IPS DF 4.7 (cell line): ENCODE results near the gene PPP4R3C.
"Not testable (repeated sequence)": the region's sequence is repeated elsewhere in the genome, so short reads cannot be mapped to it uniquely, and the experiment has no call there.

ENCODE experiments used
- DNase-seq: peaks from one replicate; pipeline ENCODE4 v3.0.0-alpha.2; 2013; ENCODE audit warnings: low spot score; ENCODE audit errors: extremely low read depth

PPP4R3C gene

DNA sequence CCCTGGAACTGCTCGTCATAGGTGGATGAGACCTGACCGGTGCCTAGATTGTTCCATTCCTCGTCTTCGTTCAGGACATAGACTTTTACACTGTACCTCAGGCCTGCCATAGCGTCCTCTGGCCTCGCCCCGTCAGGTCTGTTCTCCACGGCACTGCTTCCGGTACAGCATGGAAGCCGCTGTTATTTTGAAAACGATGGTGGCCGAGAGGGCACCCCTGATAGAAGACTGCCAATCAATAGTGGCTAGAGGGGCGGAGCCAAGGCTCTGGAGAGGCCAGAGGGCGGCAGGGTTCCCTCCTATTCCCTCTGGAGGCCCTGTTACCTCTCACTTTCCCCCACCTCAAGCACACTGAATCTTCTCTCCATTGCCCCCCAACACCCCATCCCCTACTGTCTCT is at the start of gene PPP4R3C:
Gene PPP4R3C (minus strand): TSS at position 155 of the 400 bp plus-strand sequence. CDS start 45 bp downstream, at position 110.
- no peak for DNase-seq

DNA sequence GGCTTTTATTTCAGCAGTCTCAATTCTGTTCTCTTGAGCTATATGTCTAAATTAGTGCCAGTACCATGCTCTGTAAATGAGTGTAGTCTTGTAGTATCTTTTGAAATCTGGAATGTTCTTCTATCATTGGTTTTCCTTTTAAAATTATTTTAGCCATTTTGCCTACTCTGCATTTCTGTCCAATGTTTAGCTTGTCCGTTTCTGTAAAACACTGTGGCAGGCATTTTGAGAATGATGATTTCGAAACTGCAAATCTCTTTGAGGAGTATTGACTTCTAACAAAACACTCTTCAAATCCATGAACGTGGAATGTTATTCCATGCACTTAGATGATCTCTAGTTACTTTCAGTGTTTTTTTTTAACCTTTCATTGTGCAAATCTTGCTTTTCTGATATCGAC is 28.3 kb upstream of the PPP4R3C start:
- no peak for DNase-seq

DNA sequence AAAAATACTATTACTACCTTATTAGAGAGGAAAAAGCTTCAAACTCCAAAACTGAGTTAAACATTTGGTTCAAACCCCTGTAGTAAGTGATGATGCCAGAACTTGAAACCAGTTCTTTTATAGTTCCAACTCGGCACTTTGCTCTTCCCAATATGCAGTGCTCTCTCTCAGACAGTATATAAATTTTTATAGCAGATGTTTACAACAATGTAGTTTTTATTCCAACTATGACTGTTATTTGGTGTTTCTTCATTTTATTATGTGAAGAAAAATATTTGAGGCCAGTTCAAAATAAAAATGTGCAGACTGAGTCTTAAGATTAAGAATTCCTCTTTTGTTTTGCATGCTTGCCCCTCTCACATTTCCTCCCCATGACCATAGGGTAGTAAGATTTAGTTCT is 2.9 kb upstream of the PPP4R3C start:
- DNase-seq: no peak

DNA sequence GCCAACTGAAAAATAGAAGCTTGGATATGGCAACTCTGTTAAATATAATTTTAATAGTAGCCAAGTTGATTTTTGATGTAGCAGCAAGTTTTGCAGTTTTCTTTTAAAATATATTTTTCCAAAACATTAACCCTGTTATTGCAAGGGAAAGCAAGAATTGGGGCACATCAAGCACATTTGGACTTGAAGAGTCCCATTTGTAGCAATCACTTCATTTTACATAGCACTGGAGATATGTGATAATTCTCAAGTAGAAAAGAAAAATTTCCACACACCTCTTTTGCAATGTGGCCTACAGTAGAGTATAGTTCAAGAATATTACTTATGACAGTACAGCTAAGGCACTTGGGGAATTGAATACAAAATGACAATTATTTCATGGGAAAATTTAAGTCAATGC is 1.9 kb upstream of the PPP4R3C start:
- no peak for DNase-seq

DNA sequence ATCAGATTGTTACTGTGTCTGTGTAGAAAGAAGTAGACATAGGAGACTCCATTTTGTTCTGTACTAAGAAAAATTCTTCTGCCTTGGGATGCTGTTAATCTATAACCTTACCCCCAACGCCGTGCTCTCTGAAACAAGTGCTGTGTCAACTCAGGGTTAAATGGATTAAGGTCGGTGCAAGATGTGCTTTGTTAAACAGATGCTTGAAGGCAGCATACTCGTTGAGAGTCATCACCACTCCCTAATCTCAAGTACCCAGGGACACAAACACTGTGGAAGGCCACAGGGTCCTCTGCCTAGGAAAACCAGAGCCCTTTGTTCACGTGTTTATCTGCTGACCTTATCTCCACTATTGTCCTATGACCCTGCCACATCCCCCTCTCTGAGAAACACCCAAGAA is 4.0 kb downstream of the PPP4R3C start:
- DNase-seq: not testable (repeated sequence)

DNA sequence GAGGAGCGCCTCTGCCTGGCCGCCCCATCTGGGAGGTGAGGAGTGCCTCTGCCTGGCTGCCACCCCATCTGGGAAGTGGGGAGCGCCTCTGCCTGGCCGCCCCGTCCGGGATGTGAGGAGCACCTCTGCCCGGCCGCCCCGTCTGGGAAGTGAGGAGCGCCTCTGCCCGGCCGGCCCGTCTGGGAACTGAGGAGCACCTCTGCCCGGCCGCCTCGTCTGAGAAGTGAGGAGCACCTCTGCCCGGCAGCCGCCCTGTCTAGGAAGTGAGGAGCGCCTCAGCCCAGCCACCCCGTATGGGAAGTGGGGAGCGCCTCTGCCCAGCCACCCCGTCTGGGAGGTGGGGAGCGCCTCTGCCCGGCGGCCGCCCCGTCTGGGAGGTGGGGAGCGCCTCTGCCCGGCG is 4.6 kb downstream of the PPP4R3C start:
- DNase-seq: not testable (repeated sequence)

DNA sequence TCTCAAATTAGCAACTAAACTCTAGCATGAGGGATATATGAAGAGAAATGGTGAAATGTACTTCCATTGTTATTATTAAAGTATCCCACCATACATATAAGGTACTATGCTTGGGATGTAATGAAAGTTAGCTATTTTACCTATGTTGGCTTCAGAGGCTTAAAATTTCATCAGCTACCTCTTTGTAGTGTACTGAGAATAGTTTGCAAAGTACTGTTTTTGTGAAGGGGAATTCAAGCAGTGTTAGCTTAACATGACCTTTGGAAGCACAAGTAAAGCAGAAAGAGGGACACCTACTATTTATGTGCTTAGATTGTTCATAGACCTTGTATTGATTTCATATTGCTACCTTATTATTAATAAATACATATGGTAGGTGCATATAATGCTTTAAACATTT is 11.8 kb downstream of the PPP4R3C start:
- no peak for DNase-seq

DNA sequence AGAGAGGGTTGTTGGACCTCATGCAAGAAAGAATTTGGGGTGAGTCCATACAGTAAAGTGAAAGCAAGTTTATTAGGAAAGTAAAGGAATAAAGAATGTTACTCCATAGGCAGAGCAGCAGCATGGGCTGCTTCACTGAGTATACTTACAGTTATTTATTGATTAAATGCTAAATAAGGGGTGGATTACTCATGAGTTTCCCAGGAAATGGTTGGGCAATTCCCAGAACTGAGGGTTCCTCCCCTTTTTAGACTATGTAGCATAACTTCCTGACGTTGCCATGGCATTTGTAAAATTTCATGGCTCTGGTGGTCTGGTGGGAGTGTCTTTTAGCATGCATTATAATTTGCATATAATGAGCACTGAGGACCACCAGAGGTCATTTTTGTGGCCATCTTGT is 16.7 kb downstream of the PPP4R3C start:
- no peak for DNase-seq

DNA sequence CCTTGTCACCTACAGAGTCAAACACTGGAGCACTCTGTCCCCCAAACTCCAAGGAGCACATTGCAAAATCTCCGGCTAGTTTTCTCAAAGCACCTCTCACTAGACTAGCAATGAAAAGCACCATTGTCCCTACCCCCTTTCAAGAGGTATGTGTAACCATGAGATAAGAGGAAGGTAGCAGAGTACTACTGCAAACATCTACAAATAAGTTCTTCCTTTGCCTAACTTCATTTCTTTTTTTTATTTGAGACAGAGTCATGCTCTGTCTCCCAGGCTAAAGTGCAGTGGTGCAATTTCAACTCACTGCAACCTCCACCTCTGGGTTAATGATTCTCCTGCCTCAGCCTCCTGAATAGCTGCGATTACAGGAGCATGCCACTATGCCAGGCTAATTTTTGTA is 17.7 kb downstream of the PPP4R3C start:
- DNase-seq: no peak

DNA sequence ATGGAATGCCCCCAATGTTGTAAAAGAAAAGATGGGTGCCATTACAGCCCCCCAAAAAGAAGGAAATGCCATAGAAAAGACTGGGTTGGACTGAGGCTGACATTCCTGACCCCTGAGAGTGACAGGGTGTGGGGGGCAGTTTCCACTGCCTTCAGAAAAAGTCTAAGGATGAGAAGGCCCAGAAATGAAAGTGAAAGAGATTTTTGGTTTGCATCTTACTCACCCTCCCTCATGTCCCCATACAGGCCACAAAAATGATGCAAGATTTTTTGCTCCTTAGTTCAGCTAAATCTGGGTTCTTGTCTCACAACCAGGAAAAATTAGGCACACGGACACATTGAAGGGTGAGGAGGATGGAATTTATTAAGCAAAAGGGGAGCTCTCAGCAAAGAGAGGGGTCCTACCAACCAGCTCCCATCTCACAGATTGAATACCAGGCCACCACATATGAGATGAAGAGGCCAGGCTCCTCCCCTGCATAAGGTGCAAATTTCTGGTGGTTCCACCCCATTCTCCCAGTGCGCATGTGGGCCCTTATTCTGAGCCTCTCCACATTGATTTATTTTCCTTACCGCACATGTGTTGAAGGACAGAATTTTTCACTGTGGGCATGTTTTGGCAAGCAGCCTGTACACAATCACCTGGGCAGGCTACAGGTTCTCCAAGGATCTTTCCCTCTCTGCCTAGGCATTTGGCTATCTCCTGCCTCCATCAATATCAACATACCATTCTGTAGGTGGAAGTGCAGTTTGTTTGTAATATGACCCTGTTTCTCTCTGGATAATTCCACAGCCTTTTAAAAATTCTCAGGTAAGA is 18.8 kb downstream of the PPP4R3C start:
- no peak for DNase-seq

DNA sequence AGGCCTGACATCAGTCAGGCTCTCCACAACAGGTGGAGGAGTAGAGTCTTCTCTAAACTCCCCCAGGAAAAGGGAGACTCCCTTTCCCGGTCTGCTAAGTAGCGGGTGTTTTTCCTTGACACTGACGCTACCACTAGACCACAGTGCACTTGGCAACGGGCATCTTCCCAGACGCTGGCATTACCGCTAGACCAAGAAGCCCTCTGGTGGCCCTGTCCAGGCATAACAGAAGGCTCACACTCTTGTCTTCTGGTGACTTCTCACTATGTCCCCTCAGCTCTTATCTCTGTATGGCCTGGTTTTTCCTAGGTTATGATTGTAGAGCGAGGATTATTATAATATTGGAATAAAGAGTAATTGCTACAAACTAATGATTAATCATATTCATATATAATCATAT is 20.7 kb downstream of the PPP4R3C start:
- DNase-seq: not testable (repeated sequence)

DNA sequence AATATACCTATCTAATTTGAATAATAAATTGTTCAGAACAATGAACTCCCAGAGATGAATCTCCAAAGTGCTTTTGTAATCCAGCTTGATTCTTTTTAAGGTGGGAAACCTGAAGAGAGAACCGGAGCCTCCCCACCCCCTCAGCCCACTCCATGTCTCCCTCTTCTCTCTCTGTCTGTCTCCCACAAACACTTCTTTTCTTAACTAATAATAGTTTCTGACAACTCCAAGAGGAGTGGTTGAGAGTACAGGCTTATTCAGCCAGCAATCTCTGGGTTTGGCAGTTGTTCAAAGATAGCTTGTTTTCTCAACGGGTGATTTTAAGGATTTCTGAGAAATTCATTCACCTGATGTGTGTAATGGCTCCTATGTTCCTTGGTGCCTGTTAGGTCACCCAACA is 23.4 kb downstream of the PPP4R3C start:
- DNase-seq: no peak

DNA sequence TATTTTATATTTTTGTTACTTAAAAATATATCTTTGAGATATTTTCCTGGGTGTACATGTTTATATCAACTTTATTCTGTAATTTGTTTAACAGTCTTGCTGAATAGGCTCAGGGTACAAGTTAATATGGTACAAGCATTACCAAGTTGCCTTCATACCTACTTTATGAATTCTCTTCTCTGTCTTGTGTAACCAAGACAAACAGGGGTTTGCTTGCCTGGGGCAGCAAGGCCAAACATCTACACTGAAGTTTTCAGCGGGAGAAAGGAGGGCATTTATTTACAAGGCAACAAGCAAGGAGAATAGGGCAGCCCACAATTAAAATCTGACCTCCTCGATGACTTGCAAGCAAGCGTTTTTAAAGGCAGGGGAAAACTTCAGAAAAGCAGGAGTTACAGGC is 24.2 kb downstream of the PPP4R3C start:
- no peak for DNase-seq

DNA sequence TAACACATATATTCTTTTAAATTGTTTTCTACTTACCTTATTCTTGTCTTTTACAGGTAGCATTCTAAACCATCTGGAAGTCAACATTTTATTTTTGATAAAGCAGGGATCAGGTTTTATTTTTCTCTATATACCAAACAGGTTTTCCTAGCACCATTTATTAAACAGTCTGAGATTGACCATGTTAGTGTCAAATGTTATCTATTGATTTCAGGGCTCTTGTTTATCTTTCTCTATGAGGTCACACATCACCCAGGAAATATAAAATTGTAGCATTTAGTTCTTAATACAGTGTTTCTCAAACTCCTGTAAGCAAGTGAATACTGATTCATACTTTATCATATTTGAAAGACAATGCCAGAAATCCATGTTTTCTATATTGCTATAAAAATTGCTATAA is 28.1 kb downstream of the PPP4R3C start:
- DNase-seq: no peak
